ENCODE results near the gene UBE3C.

- no peak for TF ChIP-seq CTCF (IDR thresholded peaks at IDR 0.05)
- no peak for TF ChIP-seq POLR2A (IDR thresholded peaks at IDR 0.05)
These were observed 1.2 kb downstream of the UBE3C start for GRCh38 chr7:157139810-157140510.

All from vagina (tissue), 2 donors.